ENCODE data around the gene CAPN13.
"Not testable (repeated sequence)": the region's sequence is repeated elsewhere in the genome, so short reads cannot be mapped to it uniquely, and the experiment has no call there.

The CAPN13 gene

GRCh38 chr2:30702694-30703093 is 104.6 kb downstream of the CAPN13 start:
- DNase-seq: no peak

DNA sequence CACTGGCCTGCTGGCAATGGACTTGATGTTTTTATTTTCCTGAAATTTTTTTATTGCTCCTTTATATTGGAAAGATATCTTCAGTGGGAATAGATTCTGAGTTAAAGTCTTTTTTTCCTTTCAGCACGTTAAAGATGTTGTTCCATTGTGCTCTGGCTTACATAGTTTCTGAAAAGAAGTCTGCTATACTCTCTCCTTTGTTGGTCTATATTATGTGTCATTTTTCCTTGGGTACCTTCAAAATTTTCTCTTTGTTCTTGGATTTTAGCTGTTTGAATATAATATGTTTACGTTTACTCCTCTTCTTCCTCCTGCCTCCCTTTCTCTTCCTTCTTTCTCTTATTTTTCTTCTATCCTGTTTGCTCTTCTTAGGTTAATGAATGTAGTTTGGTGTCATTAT is 105.5 kb downstream of the CAPN13 start:
- no peak for DNase-seq

DNA sequence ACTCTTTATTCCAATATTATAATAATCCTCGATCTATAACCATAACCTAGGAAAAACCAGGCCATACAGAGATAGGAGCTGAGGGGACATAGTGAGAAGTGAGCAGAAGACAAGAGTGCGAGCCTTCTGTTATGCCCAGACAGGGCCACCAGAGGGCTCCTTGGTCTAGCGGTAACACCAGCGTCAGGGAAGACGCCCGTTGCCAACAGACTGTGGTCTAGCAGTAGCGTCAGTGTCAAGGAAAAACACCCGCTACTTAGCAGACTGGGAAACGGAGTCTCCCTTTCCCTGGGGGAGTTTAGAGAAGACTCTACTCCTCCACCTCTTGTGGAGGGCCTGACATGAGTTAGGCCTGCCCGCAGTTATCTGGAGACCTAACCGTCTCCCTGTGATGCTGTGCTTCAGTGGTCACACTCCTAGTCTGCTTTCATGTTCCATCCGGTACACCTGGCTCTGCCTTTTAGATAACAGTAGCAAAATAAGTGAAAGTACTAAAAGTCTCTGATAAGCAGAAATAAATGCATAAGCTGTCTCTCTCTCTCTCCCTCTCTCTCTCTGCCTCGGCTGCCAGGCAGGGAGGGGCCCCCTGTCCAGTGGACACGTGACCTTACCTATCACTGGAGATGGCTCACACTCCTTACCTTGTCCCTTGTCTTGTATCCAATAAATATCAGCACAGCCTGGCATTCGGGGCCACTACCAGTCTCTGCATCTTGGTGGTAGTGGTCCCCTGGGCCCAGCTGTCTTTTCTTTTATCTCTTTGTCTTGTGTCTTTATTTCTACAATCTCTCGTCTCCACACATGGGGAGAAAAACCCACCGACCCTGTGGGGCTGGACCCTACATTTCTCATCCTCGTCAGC is 109.8 kb downstream of the CAPN13 start:
- not testable (repeated sequence) for DNase-seq

GRCh38 chr2:30695749-30696148 is 111.5 kb downstream of the CAPN13 start:
- no peak for DNase-seq

DNA sequence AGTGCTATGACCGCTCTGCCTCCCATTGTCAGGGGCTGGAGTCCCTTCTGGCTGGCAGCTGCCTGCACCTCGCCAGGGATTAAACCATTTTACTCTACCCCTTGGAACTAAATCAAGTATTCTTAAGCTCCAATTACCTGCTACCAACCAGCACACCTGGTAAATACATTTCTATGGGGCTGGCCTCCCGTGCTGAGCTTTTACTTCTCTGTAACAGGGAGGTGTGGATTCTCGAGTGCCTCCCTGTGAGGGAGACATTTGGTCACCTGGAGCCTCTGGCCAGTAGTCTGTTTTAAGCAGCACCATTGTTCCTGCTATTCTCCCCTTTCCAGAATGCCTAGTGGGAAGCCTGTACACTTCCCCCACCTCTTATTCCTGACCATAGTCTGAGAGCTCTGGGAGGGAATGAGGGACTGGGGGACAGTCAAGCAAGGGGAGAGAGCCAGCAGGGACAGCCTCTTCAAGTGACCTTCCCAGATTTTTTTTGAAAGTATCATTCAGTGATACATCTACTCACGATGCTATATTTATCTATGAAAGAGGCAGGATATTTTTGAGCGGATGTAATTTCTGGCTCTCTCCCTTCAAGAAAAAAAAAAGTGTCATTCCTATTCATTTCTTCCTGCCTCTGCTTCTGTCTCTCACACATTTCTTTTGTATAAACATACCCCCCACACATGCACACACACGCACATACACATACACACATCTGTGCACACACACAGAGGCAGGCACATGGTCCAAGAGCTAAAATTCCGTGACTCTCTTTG is 112.8 kb downstream of the CAPN13 start:
- DNase-seq: no peak

DNA sequence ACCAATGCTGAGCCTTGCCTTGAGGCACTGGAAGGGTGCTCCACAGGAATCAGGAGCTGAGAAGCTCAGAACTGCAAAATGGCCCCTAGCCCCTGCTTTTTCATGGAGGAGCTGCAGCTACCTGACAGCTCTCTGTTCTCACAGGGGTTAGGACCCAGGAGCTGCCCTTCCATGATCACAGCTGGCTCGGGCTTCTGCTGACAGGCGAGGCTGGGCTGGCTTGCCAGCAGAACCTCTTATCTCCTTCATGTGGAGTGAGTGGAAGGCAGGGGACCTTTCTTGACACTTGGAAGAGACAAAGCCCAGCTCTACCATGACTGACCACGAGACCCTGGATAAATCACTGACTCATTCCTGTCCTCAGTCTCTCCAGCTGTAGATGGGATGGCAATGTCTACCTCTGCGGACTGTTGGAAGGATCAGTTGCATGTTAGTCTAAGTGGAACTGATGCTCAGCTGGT is 113.4 kb downstream of the CAPN13 start:
- no peak for DNase-seq

DNA sequence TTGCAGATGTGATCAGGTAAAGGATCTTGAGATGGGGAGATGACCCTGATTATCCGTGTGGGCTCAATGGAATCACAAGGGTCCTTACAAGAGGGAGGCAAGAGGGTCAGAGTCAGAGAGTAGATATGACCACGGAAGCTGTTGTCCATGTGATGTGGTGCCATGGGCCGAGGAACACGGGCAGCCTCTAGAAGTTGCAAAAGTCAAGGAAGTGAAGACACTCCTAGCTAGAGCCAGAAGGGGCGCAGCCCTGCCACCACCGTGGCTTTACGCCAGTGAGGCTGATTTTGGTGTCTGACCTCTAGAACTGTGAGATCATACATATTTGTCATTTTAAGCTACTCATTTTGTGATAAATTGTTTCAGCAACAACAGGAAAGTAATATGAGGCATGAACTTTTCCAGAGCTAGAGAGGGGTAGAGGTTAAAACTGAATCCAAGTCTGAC is 114.4 kb downstream of the CAPN13 start:
- DNase-seq: no peak

DNA sequence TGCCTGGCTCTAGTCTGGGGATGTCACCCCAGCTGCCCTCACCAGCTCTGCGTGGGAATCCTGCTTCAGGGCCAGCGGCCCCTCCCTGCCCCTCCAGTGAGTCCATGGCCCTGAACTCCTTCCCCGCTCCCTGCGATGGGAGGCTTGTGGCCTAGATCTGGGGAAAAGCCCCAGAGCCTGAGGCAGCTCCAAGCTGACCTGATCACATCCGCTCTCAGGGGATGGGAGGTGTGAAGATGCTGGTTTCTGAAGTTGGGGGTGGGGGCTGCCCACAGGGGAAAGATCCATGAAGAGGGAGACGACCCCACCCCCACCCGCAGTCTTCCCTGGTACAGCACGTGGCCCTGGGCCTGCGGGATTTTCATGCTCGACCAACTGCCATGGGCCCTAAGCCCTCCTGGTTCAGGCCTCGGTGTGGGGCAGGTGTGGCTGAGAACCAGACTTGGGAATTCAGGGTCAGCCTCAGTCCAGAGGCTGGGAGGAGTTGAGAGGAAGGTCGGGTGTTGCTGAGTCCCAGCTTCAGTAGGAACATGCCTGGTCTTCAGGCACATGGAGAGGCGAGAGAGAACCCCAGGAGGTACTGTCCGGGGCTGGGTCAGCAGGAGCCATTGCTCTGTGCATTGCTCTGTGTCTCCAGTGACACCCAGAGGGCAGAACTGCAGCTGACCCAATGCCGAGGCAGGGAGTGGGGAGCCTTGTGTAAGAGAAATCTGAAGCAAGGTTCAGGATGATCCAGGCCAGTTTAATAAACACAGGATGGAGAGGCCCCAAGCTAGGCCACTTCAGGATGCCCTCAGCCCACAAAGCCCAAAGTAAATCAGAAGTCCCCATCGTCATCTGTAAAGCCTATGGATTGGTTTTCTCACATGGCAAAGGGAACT is 115.1 kb downstream of the CAPN13 start:
- DNase-seq: no peak

GRCh38 chr2:30691091-30691947 is 115.9 kb downstream of the CAPN13 start:
- no peak for DNase-seq

- DNase-seq: no peak
Observed at GRCh38 chr2:30690126-30690561, 117.1 kb downstream of the CAPN13 start.

DNA sequence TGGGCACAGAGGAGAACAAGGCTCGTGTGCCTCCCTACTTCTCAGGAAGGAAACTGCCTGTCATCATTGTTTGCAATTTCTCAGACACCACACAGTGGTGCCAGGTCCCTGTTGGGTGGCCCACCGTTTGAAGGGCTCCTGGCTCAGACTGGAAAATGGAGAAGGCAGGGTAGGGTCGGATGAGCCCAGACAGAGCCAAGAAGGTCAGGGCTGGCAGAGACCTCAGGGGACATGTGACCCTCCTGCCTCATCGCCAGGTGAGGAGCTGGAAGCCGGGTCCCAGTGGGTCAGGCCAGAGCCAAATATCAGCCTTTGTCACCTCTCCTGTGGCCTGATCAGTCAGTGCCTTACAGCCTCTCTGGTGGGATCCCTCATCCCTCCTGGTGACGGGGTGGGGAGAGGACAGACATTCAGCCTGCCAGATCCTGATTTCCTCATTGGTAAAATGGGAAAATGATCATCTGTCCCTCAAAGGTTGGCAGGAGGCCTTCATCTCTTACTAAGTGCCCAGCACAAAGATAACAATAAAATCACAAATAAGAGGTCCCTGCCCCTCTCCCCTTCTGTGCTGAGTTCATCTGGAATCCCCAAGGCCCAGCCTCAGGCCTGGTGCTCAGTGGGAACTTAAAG is 117.6 kb downstream of the CAPN13 start:
- no peak for DNase-seq

- DNase-seq: no peak
Observed at GRCh38 chr2:30688956-30689401, 118.3 kb downstream of the CAPN13 start.

GRCh38 chr2:30686669-30687068 is 120.6 kb downstream of the CAPN13 start:
- DNase-seq: no peak

DNA sequence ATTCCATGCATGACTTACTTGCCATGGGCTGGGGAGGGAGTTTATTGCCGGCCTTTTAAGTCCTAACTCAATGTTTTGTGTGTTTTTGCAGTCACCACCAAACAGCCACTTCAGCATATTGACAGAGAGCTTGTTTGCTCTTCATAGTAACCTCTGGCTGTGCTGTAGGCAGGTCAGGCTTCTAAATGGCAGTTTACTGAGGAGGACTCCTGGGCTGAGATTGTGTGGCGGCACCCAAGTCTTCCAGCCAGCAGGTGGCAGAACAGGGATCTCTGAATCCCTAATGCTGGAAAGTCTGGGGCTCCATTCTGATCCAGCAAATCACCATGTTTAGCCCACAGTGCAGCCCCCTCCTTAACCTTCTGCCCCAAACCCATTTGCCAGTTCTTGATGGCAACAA is 121.2 kb downstream of the CAPN13 start:
- no peak for DNase-seq

DNA sequence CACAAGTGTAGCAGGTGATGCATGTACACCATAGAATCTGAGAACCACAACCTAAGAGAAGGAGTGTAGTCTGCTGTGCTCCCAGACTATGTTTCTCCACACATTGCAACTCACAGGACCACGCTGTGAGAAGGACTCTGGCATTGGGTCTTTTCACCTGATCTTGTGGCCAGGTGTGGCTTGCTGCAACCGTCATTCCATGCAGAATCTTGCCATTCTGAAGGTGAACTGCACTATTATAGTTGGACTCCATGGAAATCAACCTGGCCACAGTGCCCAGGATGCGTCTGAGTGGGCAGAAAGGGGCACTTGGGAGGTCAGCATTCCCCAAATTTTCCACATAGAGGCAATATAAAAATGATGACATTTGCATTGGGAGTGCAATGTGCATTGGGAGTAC is 122.2 kb downstream of the CAPN13 start:
- no peak for DNase-seq

- DNase-seq: no peak
Observed at GRCh38 chr2:30684516-30684915, 122.7 kb downstream of the CAPN13 start.

GRCh38 chr2:30684026-30684425 is 123.2 kb downstream of the CAPN13 start:
- DNase-seq: no peak

- DNase-seq: no peak
Observed at GRCh38 chr2:30683236-30683956, 123.8 kb downstream of the CAPN13 start.

DNA sequence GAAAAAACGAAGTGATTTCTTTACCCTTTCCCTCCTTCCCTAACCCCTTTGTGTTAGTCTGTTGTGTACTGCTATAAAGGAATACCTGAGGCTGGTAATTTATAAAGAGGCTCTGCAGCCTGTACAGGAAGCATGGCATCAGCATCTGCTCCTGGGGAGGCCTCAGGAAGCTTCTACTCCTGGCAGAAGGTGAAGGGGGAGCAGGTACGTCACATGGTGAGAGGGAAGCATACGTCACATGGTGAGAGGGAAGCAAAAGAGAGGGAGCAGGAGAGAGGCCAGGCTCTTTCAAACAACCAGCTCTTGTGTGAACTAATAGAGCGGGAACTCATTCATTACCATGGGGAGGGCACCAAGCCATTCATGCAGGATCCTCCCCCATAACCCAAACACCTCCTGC is 126.2 kb downstream of the CAPN13 start:
- no peak for DNase-seq

DNA sequence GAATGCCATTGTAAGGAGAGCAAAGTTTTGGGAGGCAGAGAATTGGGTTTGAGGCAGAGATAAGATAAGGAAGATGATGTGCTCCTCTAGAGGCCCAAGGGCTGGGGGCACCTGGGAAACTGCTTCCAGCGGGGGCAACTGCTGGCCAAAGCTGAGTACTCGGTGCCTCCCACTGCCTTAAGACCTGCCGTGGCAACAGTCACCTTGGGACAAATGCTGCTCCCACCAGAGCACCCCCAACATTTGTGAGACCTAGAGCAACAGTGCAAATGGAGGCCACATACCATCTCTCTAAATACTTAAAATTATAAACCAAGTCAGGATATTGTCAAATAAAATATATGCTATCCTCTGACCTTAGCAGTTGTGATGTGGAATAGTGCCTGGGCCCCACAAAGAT is 127.1 kb downstream of the CAPN13 start:
- no peak for DNase-seq
